Activated naive CD4-positive, alpha-beta T cell treated with anti-CD3 and anti-CD28 coated beads, Interleukin-2, amount 10 ng/mL, durations not matched to agents 7 days and 5 days (primary cell): Measurements from ENCODE around the gene QARS1.
A peak's percentile ranks its signal among the peaks of the same experiment; 100 is the strongest.

Source experiments
- CTCF ChIA-PET: fragments of 350-600 bp; sonication (Branson Sonifier 250); formaldehyde crosslinking; loops from one replicate; lab custom pipeline; 2021; ENCODE audit warnings: antibody characterized with exemption; lab: Charles Lee
- DNase-seq: peaks from one replicate; pipeline ENCODE4 v3.0.0-alpha.2; 2020
- H3K27ac Mint-ChIP-seq: one replicate; pipeline ENCODE4 v1.8.0; 2021; ENCODE audit warnings: mild to moderate bottlenecking, moderate library complexity, mixed read lengths
- H3K27me3 Mint-ChIP-seq: one replicate; pipeline ENCODE4 v1.8.0; 2021; ENCODE audit warnings: mild to moderate bottlenecking, mixed read lengths
- H3K36me3 Mint-ChIP-seq: one replicate; pipeline ENCODE4 v1.8.0; 2021; ENCODE audit warnings: mixed read lengths
- H3K4me1 Mint-ChIP-seq: one replicate; pipeline ENCODE4 v1.8.0; 2021; ENCODE audit warnings: mixed read lengths
- H3K4me3 Mint-ChIP-seq: one replicate; pipeline ENCODE4 v1.8.0; 2021; ENCODE audit warnings: mild to moderate bottlenecking, moderate library complexity, mixed read lengths
- H3K9me3 Mint-ChIP-seq: one replicate; pipeline ENCODE4 v1.8.0; 2021; ENCODE audit warnings: mixed read lengths

Gene QARS1

GRCh38 chr3:49104052-49104426 lies 518 bp downstream of the QARS1 start:
- Mint-ChIP-seq H3K27me3 (no peaks in the 10 kb centered on the region), H3K36me3 (peaks cover 45% of the 10 kb centered on the region), H3K4me3 (peak overlapping the region; percentile 92), H3K9me3 (no peaks in the 10 kb centered on the region), H3K4me1 (peaks cover 35% of the 10 kb centered on the region), H3K27ac (peak overlapping the region; percentile 95)
- no peak for DNase-seq
- CTCF ChIA-PET = interaction anchor here (3.1 kb wide), 1 partner anchor 10 kb away, joined by 17 read pairs; the partner anchor contains the start of gene QRICH1

- peaks cover 29% of the 10 kb centered on the region for H3K4me1 Mint-ChIP-seq
- no peak overlapping the region for H3K27ac Mint-ChIP-seq
- H3K27me3 Mint-ChIP-seq = no peaks in the 10 kb centered on the region
- peaks cover 55% of the 10 kb centered on the region for H3K36me3 Mint-ChIP-seq
- no peak overlapping the region for H3K4me3 Mint-ChIP-seq
- CTCF ChIA-PET = no interaction called here
- H3K9me3 Mint-ChIP-seq = no peaks in the 10 kb centered on the region
- no peak for DNase-seq
Observed at GRCh38 chr3:49100046-49100615, 4.4 kb downstream of the QARS1 start.

GRCh38 chr3:49098910-49099630 lies 5.5 kb downstream of the QARS1 start:
- no peak for DNase-seq
- Mint-ChIP-seq H3K27me3 (no peaks in the 10 kb centered on the region), H3K4me3 (no peak overlapping the region), H3K36me3 (peaks cover 49% of the 10 kb centered on the region), H3K4me1 (peaks cover 27% of the 10 kb centered on the region), H3K27ac (no peak overlapping the region), H3K9me3 (no peaks in the 10 kb centered on the region)
- CTCF ChIA-PET = no interaction called here

- Mint-ChIP-seq H3K4me1 (peaks cover 21% of the 10 kb centered on the region), H3K27me3 (no peaks in the 10 kb centered on the region), H3K27ac (no peak overlapping the region), H3K4me3 (no peak overlapping the region), H3K36me3 (peaks cover 45% of the 10 kb centered on the region), H3K9me3 (no peaks in the 10 kb centered on the region)
- DNase-seq = no peak
- CTCF ChIA-PET = interaction anchor here (0.6 kb wide), 1 partner anchor 19 kb away, joined by 4 read pairs; no protein-coding TSS in a partner anchor
Observed at GRCh38 chr3:49098429-49098828, 6.1 kb downstream of the QARS1 start.

- H3K36me3 Mint-ChIP-seq = peaks cover 29% of the 10 kb centered on the region
- CTCF ChIA-PET = interaction anchor here (0.5 to 3.8 kb wide), 13 partner anchors 9 to 377 kb away, joined by 3 to 26 read pairs (median 4); partner anchors contain the start of genes IMPDH2, QARS1 and USP19
- peak within 1 kb of the TSS; percentile 88 for H3K4me3 Mint-ChIP-seq
- no peaks in the 10 kb centered on the region for H3K9me3 Mint-ChIP-seq
- peak within 1 kb of the TSS; percentile 97 for H3K27ac Mint-ChIP-seq
- peaks cover 42% of the 10 kb centered on the region for H3K4me1 Mint-ChIP-seq
- H3K27me3 Mint-ChIP-seq = no peaks in the 10 kb centered on the region
- DNase-seq = peak; percentile 98
Observed at GRCh38 chr3:49093853-49094767, 10.4 kb downstream of the QARS1 start, which contains the start of gene QRICH1. Gene QRICH1 (minus strand): TSS chr3:49094071. CDS start chr3:49077017, 17,054 bp downstream.

GRCh38 chr3:49092938-49093852 lies 11.4 kb downstream of the QARS1 start:
- Mint-ChIP-seq H3K4me1 (peaks cover 42% of the 10 kb centered on the region), H3K27ac (peak overlapping the region; percentile 97), H3K4me3 (peak overlapping the region; percentile 88), H3K27me3 (no peaks in the 10 kb centered on the region), H3K36me3 (peaks cover 23% of the 10 kb centered on the region), H3K9me3 (no peaks in the 10 kb centered on the region)
- DNase-seq = peak; percentile 87
- CTCF ChIA-PET = interaction anchor here (0.7 to 3.8 kb wide), 13 partner anchors 10 to 378 kb away, joined by 3 to 26 read pairs (median 4); partner anchors contain the start of genes IMPDH2, QARS1, USP19 and WDR6

GRCh38 chr3:49081429-49081828 lies 23.1 kb downstream of the QARS1 start:
- H3K27ac Mint-ChIP-seq = no peak overlapping the region

GRCh38 chr3:49079270-49079669 lies 25.3 kb downstream of the QARS1 start:
- CTCF ChIA-PET = interaction anchor here (0.7 kb wide), 1 partner anchor 19 kb away, joined by 4 read pairs; no protein-coding TSS in a partner anchor
- H3K4me1 Mint-ChIP-seq = no peaks in the 10 kb centered on the region
- no peaks in the 10 kb centered on the region for H3K9me3 Mint-ChIP-seq
- no peak for DNase-seq
- no peaks in the 10 kb centered on the region for H3K27me3 Mint-ChIP-seq
- H3K4me3 Mint-ChIP-seq = no peak overlapping the region
- peaks cover 21% of the 10 kb centered on the region for H3K36me3 Mint-ChIP-seq
- no peak overlapping the region for H3K27ac Mint-ChIP-seq

More at GRCh38 chr3:49081429-49081828, 23.1 kb downstream of the QARS1 start:
- Mint-ChIP-seq H3K9me3 (no peaks in the 10 kb centered on the region), H3K27me3 (no peaks in the 10 kb centered on the region), H3K36me3 (peaks cover 12% of the 10 kb centered on the region), H3K4me3 (no peak overlapping the region), H3K4me1 (no peaks in the 10 kb centered on the region)
- CTCF ChIA-PET = no interaction called here
- no peak for DNase-seq

GRCh38 chr3:49076646-49077045 lies 27.9 kb downstream of the QARS1 start:
- Mint-ChIP-seq H3K4me1 (no peaks in the 10 kb centered on the region), H3K27ac (no peak overlapping the region), H3K4me3 (no peak overlapping the region), H3K36me3 (peaks cover 36% of the 10 kb centered on the region), H3K27me3 (no peaks in the 10 kb centered on the region), H3K9me3 (no peaks in the 10 kb centered on the region)
- no peak for DNase-seq
- CTCF ChIA-PET = interaction anchor here (0.7 kb wide), 1 partner anchor 13 kb away, joined by 4 read pairs; no protein-coding TSS in a partner anchor

- H3K27me3 Mint-ChIP-seq = no peaks in the 10 kb centered on the region
- no peaks in the 10 kb centered on the region for H3K4me1 Mint-ChIP-seq
- H3K36me3 Mint-ChIP-seq = peaks cover 40% of the 10 kb centered on the region
- H3K9me3 Mint-ChIP-seq = no peaks in the 10 kb centered on the region
- no peak for DNase-seq
- H3K4me3 Mint-ChIP-seq = no peak overlapping the region
- CTCF ChIA-PET = interaction anchor here (0.7 kb wide), 1 partner anchor 12 kb away, joined by 4 read pairs; no protein-coding TSS in a partner anchor
- H3K27ac Mint-ChIP-seq = no peak overlapping the region
Observed at GRCh38 chr3:49076116-49076515, 28.4 kb downstream of the QARS1 start.

GRCh38 chr3:49058011-49058410 lies 46.5 kb downstream of the QARS1 start:
- H3K4me1 Mint-ChIP-seq = no peaks in the 10 kb centered on the region
- H3K9me3 Mint-ChIP-seq = no peaks in the 10 kb centered on the region
- H3K27me3 Mint-ChIP-seq = no peaks in the 10 kb centered on the region
- H3K27ac Mint-ChIP-seq = no peak overlapping the region
- no peak for DNase-seq
- CTCF ChIA-PET = no interaction called here
- H3K4me3 Mint-ChIP-seq = no peak overlapping the region
- peaks cover 30% of the 10 kb centered on the region for H3K36me3 Mint-ChIP-seq

GRCh38 chr3:49057268-49057667 lies 47.3 kb downstream of the QARS1 start:
- Mint-ChIP-seq H3K4me3 (no peak overlapping the region), H3K36me3 (peaks cover 34% of the 10 kb centered on the region), H3K27ac (no peak overlapping the region), H3K4me1 (no peaks in the 10 kb centered on the region), H3K9me3 (no peaks in the 10 kb centered on the region), H3K27me3 (no peaks in the 10 kb centered on the region)
- no peak for DNase-seq
- CTCF ChIA-PET = no interaction called here

GRCh38 chr3:49054344-49054862 lies 50.2 kb downstream of the QARS1 start:
- Mint-ChIP-seq H3K4me1 (no peaks in the 10 kb centered on the region), H3K36me3 (peaks cover 47% of the 10 kb centered on the region), H3K27me3 (no peaks in the 10 kb centered on the region), H3K4me3 (no peak overlapping the region), H3K27ac (no peak overlapping the region), H3K9me3 (no peaks in the 10 kb centered on the region)
- CTCF ChIA-PET = no interaction called here
- DNase-seq = no peak
